ENCODE data around the gene DVL2. TPM values are rescaled to one million over a fixed set of nuclear protein-coding genes. Genes with fewer than 3 reads are reported as not detected.

Gene DVL2
- 10 to 100 TPM; 36.9 to 80.6 (median 61.3) TPM for total RNA-seq
- 10 to 100 TPM in 1 of 2 donors, 1 to 10 TPM in 1; 8.2 to 49.0 TPM for polyA plus RNA-seq
- long read RNA-seq, donor 1, transcript DVL2-201 (15 exons, 3,018 nt), result major isoform, 75 of 168 reads
- long read RNA-seq, donor 1, partial matches to known transcripts, result 14 of 168 reads
- long read RNA-seq, donor 1, other reads (novel, unspliced or antisense), result 78 of 168 reads
- long read RNA-seq, donor 2, transcript DVL2-201 (15 exons, 3,018 nt), result major isoform, 5 of 12 reads
- long read RNA-seq, donor 2, partial matches to known transcripts, result 6 of 12 reads
- long read RNA-seq, donor 2, other reads (novel, unspliced or antisense), result 0 of 12 reads
- long read RNA-seq, donor 3, transcript DVL2-201 (15 exons, 3,018 nt), result major isoform, 92 of 188 reads
- long read RNA-seq, donor 3, partial matches to known transcripts, result 12 of 188 reads
- long read RNA-seq, donor 3, other reads (novel, unspliced or antisense), result 84 of 188 reads

GRCh38 chr17:7234083-7234951 is at the start of gene DVL2:
DVL2 (minus strand) TSS chr17:7234517; CDS start chr17:7234262, 255 bp downstream.
- no peaks in the 10 kb centered on the region for H3K27me3 ChIP-seq
- no peaks in the 10 kb centered on the region for H3K36me3 ChIP-seq
- no peaks in the 10 kb centered on the region for H3K9me3 ChIP-seq
- peak within 1 kb of the TSS; percentile 75 to 82 for H3K27ac ChIP-seq
- H3K4me3 ChIP-seq, result peak within 1 kb of the TSS; percentile 85
- peak; percentile 96 to 97 (median 96) for DNase-seq
- 0 to 1% (median 0%) methylated on average over 30 to 72 of the region's 72 CpGs for WGBS, 3 donors
- TF ChIP-seq POLR2A (IDR thresholded peaks at IDR 0.05) (peak; percentile 67), EP300 (IDR thresholded peaks at IDR 0.05) (no peak), CTCF (IDR thresholded peaks at IDR 0.05) (peak in 1 of 3 donors; percentile 22)
- intact Hi-C loops (cut with DNase I), result no loop called here
- peaks cover 10% of the 10 kb centered on the region for H3K4me1 ChIP-seq (ENCODE audit: insufficient read depth)

GRCh38 chr17:7283471-7284216 is 49.3 kb upstream of the DVL2 start:
- H3K27me3 ChIP-seq, result no peaks in the 10 kb centered on the region
- intact Hi-C loops (cut with DNase I), result loop anchor here in 1 of 4 donors (5.0 kb wide), 1 partner anchor 64 kb away; no protein-coding TSS in a partner anchor
- H3K4me1 ChIP-seq (ENCODE audit: insufficient read depth), result peaks cover 6% of the 10 kb centered on the region
- H3K27ac ChIP-seq, result no peak overlapping the region
- no peak overlapping the region for H3K4me3 ChIP-seq
- 87 to 91% (median 90%) methylated on average over 18 of the region's 18 CpGs for WGBS, 3 donors
- no peak for TF ChIP-seq POLR2A (IDR thresholded peaks at IDR 0.05)
- no peak for TF ChIP-seq CTCF (IDR thresholded peaks at IDR 0.05)
- TF ChIP-seq EP300 (IDR thresholded peaks at IDR 0.05), result no peak
- no peaks in the 10 kb centered on the region for H3K36me3 ChIP-seq
- DNase-seq, result no peak
- H3K9me3 ChIP-seq, result no peaks in the 10 kb centered on the region

GRCh38 chr17:7282752-7283321 is 48.5 kb upstream of the DVL2 start:
- intact Hi-C loops (cut with DNase I), result loop anchor here in 1 of 4 donors (5.0 kb wide), 1 partner anchor 64 kb away; no protein-coding TSS in a partner anchor
- 52 to 54% (median 53%) methylated on average over 6 of the region's 6 CpGs for WGBS, 3 donors

More at GRCh38 chr17:7282752-7283321, 48.5 kb upstream of the DVL2 start:
- Histone ChIP-seq H3K27ac (no peak overlapping the region), H3K9me3 (no peaks in the 10 kb centered on the region), H3K27me3 (no peaks in the 10 kb centered on the region), H3K36me3 (no peaks in the 10 kb centered on the region), H3K4me3 (no peak overlapping the region), H3K4me1 (ENCODE audit: insufficient read depth) (peaks cover 6% of the 10 kb centered on the region)
- DNase-seq, result no peak
- TF ChIP-seq POLR2A (IDR thresholded peaks at IDR 0.05) (no peak), CTCF (IDR thresholded peaks at IDR 0.05) (no peak), EP300 (IDR thresholded peaks at IDR 0.05) (no peak)

Measured in ovary (tissue), 10 donors.